HG02759 (cell line): ENCODE results near the gene TMEM143.
A peak's percentile ranks its signal among the peaks of the same experiment; 100 is the strongest.
"Not testable (repeated sequence)": the region's sequence is repeated elsewhere in the genome, so short reads cannot be mapped to it uniquely, and the experiment has no call there.

ENCODE experiments used
- ATAC-seq: cut with Tn5 transposase; IDR thresholded peaks from one replicate; pipeline ENCODE4 v1.9.1; 2021; ENCODE audit warnings: mild to moderate bottlenecking, moderate library complexity; ENCODE audit not compliant: unreplicated experiment

TMEM143 gene

GRCh38 chr19:48391100-48392005, 27.6 kb upstream of the TMEM143 start, which contains the start of gene KDELR1:
KDELR1 (minus strand) TSS chr19:48391551; CDS start chr19:48391358, 193 bp downstream.
- ATAC-seq, result peak; percentile 73

GRCh38 chr19:48390188-48391099, 26.7 kb upstream of the TMEM143 start:
- peak; percentile 40 for ATAC-seq

DNA sequence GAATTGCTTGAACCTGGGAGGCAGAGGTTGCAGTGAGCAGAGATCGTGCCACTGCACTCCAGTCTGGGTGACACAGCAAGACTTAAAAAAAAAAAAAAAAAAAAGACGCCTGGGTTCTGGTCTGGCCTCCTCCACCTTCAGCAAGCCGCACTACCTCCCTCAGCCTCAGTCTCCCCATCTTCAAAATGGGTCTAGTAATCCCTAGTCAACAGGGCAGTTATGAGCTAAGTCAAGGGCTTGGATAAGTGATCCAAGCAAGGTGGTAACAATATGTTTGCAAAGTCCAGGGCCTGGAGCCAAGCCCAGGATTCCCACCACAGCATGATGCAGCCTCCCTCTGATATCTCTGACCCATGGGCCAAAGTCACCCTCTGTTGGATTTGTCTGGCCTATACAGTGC, 23.2 kb upstream of the TMEM143 start:
- ATAC-seq, result no peak

- ATAC-seq, result no peak
Observed at GRCh38 chr19:48385461-48386087, 21.8 kb upstream of the TMEM143 start.

DNA sequence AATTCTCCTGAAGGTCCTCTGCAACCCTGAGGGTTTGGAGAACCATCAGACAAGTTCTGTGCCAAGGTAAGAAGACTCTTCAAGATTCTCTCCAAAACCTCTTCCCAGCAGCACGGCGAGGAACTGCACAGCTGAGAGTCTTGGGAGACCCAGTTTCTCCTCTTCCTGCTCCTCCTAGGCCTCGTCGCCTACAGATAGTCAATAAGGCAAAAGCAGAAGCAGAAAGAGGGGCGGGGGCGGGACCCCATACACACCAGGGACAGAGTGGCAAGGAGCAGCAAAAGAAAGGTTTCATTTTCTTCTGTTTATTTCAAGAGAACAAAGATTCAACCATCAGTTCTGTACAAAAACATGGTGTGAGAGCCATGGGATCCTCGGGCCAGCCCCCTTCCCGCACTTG, 18.5 kb upstream of the TMEM143 start:
- ATAC-seq, result no peak

DNA sequence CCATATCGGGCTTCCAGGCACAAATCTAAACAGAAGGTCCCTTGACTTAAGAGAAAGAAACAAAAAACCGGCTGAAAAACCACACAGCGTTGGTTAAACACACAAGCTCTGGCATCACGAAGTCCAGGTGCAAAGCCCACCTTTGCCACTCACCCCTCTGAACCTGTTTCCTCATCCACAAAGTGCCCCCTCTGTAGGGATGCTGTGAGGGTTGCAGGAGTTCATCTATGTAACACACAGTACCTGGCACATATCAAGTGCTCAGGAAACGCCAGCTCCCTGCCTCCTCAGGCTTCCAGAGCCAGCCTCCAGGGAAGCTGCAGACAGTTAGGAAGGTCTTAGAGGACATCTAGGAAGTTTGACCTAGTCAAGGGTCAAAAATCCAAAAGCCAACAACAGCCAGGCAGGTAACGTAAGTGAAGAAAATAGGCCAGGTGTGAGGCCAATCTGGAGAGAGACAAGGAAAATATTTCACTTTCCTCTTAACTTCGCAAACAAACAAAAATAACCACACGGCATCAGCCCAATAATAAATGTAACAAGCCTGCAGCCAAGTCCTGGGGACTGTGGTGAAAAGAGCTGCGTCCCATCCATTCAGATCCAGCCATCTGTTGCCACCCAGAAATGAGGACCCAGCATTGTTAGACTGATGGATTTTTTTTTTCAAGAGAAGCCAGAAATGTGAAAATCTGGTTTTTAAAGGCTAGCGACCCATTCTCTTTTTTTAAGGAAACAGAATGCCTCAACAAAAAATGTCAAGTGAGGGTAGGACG, 17.6 kb upstream of the TMEM143 start:
- ATAC-seq, result no peak

DNA sequence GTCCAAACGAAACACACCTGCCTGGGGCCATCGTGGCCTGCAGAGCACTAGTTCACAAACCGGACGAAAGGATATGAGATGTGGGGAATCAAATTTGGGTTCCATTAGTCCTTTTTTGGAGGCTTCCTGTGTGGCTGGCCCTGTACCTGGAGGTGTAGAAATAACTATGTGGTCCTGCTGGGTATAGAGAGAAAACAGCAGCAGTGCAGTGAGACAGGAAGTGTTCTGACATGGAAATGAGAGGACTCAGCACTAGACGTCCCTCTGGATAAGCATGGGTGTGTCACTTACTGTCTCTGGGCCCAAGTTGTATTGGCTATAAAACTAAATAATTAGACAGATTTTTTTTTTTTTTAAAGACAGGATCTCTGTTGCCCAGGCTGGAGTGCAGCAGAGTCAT, 15.3 kb upstream of the TMEM143 start:
- ATAC-seq, result no peak

GRCh38 chr19:48378194-48378570, 14.4 kb upstream of the TMEM143 start:
- no peak for ATAC-seq

- ATAC-seq, result no peak
Observed at GRCh38 chr19:48373567-48373966, 9.8 kb upstream of the TMEM143 start.

DNA sequence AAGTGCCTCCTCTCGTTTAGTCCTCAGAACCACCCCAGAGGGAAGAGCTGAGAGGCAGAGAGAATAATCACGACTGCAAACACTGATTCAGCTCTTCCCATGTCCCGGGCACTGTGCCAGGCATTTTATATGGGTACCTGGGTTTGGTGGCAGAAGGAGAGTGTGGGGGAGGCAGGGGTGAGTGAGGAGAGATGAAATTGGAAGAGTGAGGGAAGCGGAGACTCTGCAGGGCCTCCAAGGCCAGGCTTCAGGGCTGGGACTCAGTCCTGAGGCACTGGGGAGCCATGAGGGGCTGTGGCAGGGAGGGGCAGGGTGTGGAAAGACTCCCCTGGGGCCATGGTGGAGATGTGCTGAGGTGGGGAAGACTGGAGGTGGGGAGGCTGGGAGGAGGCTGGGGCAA, 9.2 kb upstream of the TMEM143 start:
- ATAC-seq, result no peak

DNA sequence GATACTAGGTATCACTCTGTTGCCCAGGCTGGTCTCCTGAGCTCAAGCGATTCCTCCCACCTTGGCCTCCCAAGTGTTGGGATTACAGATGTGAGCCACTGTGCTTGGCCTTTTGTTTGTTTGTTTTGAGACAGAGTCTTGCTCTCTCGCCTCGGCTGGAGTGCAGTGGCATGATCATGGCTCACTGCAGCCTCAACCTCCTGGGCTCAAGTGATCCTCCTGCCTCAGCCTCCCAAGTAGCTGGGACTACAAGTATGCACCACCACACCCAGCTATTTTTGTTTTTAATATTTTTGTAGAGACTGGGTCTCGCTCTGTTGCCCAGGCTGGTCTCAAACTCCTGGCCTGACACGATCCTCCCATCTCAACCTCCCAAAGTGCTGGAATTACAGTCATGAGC, 8.0 kb upstream of the TMEM143 start:
- not testable (repeated sequence) for ATAC-seq

- ATAC-seq, result no peak
Observed at GRCh38 chr19:48371367-48371766, 7.6 kb upstream of the TMEM143 start.

GRCh38 chr19:48370955-48371354, 7.2 kb upstream of the TMEM143 start:
- ATAC-seq, result no peak

DNA sequence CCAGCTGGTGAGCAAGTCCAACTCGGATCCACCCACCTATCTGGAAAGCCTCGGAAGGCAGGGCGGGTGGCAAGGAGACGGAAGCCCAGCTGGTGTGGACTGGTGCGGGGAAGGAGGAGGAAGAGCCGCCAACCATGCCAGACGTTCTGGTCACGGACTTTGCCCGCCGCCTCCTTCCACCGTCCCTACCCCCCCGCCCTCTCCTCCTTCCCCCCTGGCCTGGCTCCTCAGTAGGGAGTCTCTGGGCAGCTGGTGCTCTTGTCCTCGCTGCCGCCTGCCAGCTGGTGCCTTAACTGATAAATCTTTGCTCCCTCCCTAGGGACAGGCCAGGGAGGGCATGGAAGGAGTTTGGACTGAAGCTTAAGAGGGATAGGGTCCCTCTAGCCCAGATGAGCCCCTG, 5.2 kb upstream of the TMEM143 start:
- ATAC-seq, result no peak

- no peak for ATAC-seq
Observed at GRCh38 chr19:48367855-48368254, 4.1 kb upstream of the TMEM143 start.

DNA sequence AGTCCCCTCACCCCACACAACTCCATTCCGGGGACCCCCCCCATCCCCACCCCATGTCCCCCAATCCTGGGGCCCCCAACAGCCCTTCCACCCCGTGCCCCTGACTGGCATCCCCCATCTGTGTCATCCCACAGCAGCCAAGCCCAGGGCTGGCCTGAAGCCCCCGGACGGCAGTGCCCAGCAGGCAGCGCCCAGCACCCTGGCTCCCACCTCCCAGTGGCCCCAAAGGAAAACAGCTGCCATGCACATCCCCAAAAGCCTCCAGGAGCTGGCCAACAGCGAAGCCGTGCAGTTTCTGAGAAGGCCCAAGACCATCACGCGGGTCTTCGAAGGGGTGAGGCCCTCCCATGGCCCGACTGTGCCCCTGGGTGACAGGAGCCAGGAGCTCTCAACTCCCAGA, 1.9 kb upstream of the TMEM143 start:
- ATAC-seq, result no peak

DNA sequence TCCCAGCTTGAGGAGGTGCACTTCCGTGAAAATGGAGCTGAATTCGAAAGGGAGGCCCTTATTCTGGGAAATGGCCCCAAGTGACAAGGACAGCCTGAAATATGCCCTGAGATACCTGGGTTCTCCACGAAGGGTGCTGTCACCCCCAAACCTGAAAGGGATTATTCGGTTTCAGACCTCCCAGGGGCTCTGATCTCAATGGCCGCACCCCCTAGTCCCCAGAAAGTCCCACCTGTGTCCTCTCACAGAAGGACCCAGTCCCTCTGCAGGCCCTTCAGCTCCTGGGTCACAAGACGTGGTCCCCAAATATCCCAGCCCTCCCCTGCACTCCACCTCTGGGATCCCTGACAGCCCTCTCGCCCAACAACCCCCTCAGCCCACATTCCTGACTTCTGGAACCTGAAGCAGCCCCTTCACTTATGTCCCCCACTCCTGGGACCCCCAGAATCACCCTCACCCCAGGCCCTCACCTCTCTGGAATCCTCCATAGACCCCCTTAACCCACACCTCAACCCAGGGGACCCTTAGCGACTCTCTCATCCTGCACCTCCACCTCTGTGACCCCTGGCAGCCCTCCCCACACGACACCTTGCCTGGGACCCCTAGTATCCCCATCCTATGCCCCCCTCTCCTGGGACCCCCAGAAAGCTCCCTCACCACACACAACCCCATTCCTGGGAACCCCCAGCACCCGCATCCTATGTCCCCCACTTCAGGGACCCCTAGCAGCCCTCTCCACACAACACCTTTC, 1.0 kb upstream of the TMEM143 start:
- no peak for ATAC-seq

- peak; percentile 16 for ATAC-seq
Observed at GRCh38 chr19:48363500-48363809, 285 bp downstream of the TMEM143 start.

DNA sequence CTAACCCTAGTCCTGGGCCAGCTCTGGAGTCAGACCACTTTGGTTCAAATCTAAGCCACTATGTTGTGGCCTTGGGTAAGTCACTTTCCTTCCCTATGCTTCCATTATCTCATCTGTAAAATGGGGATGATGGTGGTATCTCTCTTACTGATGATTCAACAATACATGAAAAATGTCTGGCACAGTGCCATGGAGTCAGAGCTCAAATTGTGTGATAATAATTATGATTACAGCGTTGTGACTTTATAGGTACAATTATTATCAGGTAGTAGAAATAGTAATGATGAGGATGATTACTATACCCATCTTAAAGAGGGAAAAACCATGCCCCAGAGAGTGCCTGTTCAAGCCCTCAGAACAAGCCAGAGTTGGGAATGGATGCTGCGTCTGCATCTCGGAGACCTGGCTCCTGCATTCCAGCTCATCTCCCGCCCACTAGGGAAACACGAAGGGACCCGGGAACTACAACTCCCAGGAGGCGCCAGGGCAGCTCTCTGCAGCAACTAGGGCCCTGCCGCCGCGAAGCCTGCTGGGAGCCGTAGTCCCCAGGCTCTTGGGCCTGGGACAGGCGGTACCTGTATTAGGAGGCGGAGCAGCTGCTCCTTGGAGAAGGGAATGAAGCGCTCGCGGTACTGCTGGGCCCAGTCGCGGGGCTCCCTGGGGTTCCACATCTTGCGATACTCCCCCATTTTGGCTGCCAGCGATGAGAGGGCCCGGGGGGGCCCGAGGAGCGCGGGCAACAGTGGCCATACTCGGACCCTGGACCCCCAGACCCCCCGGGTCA, 832 bp downstream of the TMEM143 start:
- peak; percentile 58 for ATAC-seq
